ENCODE data around the gene RFPL4AL1. TPM values are rescaled to one million over a fixed set of nuclear protein-coding genes. Genes with fewer than 3 reads are reported as not detected.
"Not testable (repeated sequence)": the region's sequence is repeated elsewhere in the genome, so short reads cannot be mapped to it uniquely, and the experiment has no call there.

The RFPL4AL1 gene
- total and polyA plus RNA-seq, 3 experiments from 2014 or later = not detected

DNA sequence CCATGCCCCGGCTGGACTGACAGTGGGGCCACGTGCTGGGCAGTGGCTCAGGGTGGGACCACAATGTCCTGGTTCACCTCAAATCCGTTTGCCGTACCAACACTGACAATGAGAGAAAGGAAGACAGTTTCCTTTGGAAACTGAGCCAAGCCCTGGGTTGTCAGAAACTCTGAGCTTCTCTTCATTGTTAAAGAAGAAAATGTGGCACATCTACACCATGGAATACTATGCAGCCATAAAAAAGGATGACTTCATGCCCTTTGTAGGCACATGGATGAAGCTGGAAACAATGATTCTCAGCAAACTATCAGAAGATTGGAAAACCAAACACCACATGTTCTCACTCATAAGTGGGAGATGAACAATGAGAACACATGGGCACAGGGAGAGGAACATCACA is 12.1 kb upstream of the RFPL4AL1 start:
- H3K4me3 ChIP-seq (ENCODE audit: low read length); H3K27ac ChIP-seq (ENCODE audit: low read depth, low read length); H3K9me3 ChIP-seq (ENCODE audit: low read length); H3K4me1 ChIP-seq (ENCODE audit: insufficient read depth, low read length); H3K9me3 Mint-ChIP-seq; CTCF ChIA-PET; H3K27me3 ChIP-seq (ENCODE audit: insufficient read depth, low read length, poor library complexity, severe bottlenecking); H3K4me3 Mint-ChIP-seq; DNase-seq; H3K4me1 Mint-ChIP-seq; H3K36me3 Mint-ChIP-seq; H3K36me3 ChIP-seq (ENCODE audit: insufficient read depth, low read length); H3K27ac Mint-ChIP-seq; POLR2A ChIA-PET: not testable (repeated sequence)
- H3K27me3 Mint-ChIP-seq = peaks cover 10 to 28% of the 10 kb centered on the region in 2 donors

DNA sequence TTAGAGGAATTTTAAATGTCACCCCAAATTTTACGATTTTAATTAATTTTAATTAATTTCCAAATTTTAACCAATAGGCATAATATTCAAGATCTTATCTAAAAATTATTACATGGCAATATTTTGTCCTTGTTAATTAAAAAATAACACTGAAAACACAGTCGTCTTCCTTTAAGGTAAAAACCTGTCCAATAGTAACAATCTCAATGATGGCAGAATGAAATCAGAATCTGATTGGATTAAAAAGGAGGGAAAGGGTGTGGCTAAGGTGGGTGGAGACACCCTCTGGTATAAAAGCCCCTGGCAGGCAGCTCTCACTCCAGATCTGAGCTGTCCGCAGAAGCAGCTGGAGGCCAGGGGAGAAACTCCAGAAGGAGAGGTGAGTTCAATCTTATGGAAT is 10.1 kb upstream of the RFPL4AL1 start, which contains the start of gene RFPL4A:
Gene RFPL4A (plus strand): TSS at position 301 of the 400 bp plus-strand sequence. CDS start 2,704 bp downstream, outside the sequence.
- H3K36me3 Mint-ChIP-seq; H3K27me3 ChIP-seq (ENCODE audit: insufficient read depth, low read length, poor library complexity, severe bottlenecking); POLR2A ChIA-PET; H3K9me3 Mint-ChIP-seq; H3K4me1 Mint-ChIP-seq; H3K27ac ChIP-seq (ENCODE audit: low read depth, low read length); DNase-seq; H3K9me3 ChIP-seq (ENCODE audit: low read length); H3K27ac Mint-ChIP-seq; H3K4me3 ChIP-seq (ENCODE audit: low read length); H3K36me3 ChIP-seq (ENCODE audit: insufficient read depth, low read length); H3K4me1 ChIP-seq (ENCODE audit: insufficient read depth, low read length); H3K4me3 Mint-ChIP-seq; CTCF ChIA-PET: not testable (repeated sequence)
- H3K27me3 Mint-ChIP-seq = peaks cover 10 to 24% of the 10 kb centered on the region in 2 donors

DNA sequence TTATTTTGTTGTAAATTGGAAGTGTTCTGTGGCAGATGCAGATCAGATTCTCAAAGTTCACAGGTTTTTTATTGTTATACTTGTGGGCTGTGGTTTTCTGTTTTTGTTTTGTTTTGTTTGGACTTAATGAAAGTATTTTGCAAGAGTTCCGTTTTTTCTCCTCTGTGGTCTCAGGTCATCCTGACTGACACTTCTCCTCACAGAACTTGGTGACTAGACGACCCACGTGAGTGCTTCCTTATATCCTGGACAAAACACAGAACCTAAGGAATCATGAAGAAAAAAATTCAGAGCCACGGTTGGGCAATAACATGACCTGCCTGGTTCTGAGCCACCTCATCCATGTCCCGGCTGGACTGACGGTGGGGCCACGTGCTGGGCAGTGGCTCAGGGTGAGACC is 2.5 kb upstream of the RFPL4AL1 start:
- no peaks in the 10 kb centered on the region for H3K27me3 ChIP-seq (ENCODE audit: insufficient read depth, low read length, poor library complexity, severe bottlenecking)
- H3K4me1 ChIP-seq (ENCODE audit: insufficient read depth, low read length) = no peaks in the 10 kb centered on the region
- H3K36me3 Mint-ChIP-seq = peaks cover 0 to 2% (median 0%) of the 10 kb centered on the region in 3 donors
- DNase-seq = no peak
- no peak overlapping the region for H3K4me3 ChIP-seq (ENCODE audit: low read length)
- no peaks in the 10 kb centered on the region for H3K36me3 ChIP-seq (ENCODE audit: insufficient read depth, low read length)
- no peak overlapping the region for H3K27ac ChIP-seq (ENCODE audit: low read depth, low read length)
- peaks cover 19 to 36% of the 10 kb centered on the region in 2 donors for H3K27me3 Mint-ChIP-seq
- H3K9me3 ChIP-seq (ENCODE audit: low read length) = no peaks in the 10 kb centered on the region
- H3K27ac Mint-ChIP-seq = no peak overlapping the region
- H3K4me1 Mint-ChIP-seq = peaks cover 0 to 2% (median 0%) of the 10 kb centered on the region in 3 donors
- ChIA-PET POLR2A (no interaction called here), CTCF (no interaction called here)
- no peak overlapping the region for H3K4me3 Mint-ChIP-seq
- peaks cover 0 to 13% (median 9%) of the 10 kb centered on the region in 5 donors for H3K9me3 Mint-ChIP-seq

DNA sequence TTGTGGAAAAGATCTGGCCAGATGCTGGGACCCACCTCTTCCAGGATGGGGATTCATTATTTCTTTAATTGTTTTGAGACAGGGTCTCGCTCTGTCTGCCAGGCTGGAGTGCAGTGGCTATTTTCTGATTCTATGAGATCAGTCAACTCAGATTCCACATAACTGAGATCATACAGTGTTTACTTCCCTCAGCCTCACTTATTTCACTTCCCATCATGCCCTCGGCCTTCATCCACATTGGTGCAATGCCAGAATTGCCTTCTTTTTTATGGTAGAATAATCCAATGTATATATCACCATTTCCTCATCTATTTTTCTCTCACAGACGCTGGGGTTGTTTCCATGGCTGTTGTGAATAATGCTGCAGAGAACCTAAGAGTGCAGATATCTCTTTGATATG is 714 bp downstream of the RFPL4AL1 start:
- DNase-seq; H3K27me3 ChIP-seq (ENCODE audit: insufficient read depth, low read length, poor library complexity, severe bottlenecking); H3K4me1 Mint-ChIP-seq; CTCF ChIA-PET; H3K36me3 Mint-ChIP-seq; H3K4me3 ChIP-seq (ENCODE audit: low read length); H3K4me1 ChIP-seq (ENCODE audit: insufficient read depth, low read length); H3K27ac ChIP-seq (ENCODE audit: low read depth, low read length); H3K4me3 Mint-ChIP-seq; H3K9me3 ChIP-seq (ENCODE audit: low read length); POLR2A ChIA-PET; H3K36me3 ChIP-seq (ENCODE audit: insufficient read depth, low read length); H3K27ac Mint-ChIP-seq: not testable (repeated sequence)
- H3K27me3 Mint-ChIP-seq = peaks cover 19 to 34% of the 10 kb centered on the region in 2 donors
- H3K9me3 Mint-ChIP-seq = peaks cover 0 to 13% (median 9%) of the 10 kb centered on the region in 5 donors

DNA sequence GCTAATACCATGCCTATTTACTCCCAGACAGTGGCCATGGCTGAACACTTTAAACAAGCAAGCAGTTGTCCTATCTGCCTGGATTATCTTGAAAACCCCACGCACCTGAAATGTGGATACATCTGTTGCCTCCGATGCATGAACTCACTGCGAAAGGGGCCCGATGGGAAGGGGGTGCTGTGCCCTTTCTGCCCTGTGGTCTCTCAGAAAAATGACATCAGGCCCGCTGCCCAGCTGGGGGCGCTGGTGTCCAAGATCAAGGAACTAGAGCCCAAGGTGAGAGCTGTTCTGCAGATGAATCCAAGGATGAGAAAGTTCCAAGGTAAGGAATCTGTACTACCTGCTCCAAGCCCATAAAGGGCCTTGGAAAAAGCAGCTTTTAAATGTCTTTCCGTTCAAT is 8.6 kb downstream of the RFPL4AL1 start:
- DNase-seq = no peak
- no peaks in the 10 kb centered on the region for H3K36me3 ChIP-seq (ENCODE audit: insufficient read depth, low read length)
- ChIA-PET CTCF (no interaction called here), POLR2A (no interaction called here)
- H3K27me3 ChIP-seq (ENCODE audit: insufficient read depth, low read length, poor library complexity, severe bottlenecking) = no peaks in the 10 kb centered on the region
- Mint-ChIP-seq H3K36me3 (no peaks in the 10 kb centered on the region), H3K4me1 (no peaks in the 10 kb centered on the region), H3K27me3 (peaks cover 19 to 46% of the 10 kb centered on the region in 2 donors), H3K4me3 (no peak overlapping the region), H3K27ac (no peak overlapping the region), H3K9me3 (peaks cover 0 to 2% (median 0%) of the 10 kb centered on the region in 5 donors)
- H3K27ac ChIP-seq (ENCODE audit: low read depth, low read length) = no peak overlapping the region
- no peaks in the 10 kb centered on the region for H3K9me3 ChIP-seq (ENCODE audit: low read length)
- no peaks in the 10 kb centered on the region for H3K4me1 ChIP-seq (ENCODE audit: insufficient read depth, low read length)
- H3K4me3 ChIP-seq (ENCODE audit: low read length) = no peak overlapping the region

DNA sequence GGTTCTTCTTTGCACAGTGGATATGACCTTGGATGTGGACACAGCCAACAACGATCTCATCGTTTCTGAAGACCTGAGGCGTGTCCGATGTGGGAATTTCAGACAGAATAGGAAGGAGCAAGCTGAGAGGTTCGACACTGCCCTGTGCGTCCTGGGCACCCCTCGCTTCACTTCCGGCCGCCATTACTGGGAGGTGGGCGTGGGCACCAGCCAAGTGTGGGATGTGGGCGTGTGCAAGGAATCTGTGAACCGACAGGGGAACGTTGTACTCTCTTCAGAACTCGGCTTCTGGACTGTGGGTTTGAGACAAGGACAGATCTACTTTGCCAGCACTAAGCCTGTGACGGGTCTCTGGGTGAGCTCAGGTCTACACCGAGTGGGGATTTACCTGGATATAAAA is 9.4 kb downstream of the RFPL4AL1 start:
- ChIA-PET CTCF (no interaction called here), POLR2A (no interaction called here)
- Histone ChIP-seq H3K4me3 (ENCODE audit: low read length) (no peak overlapping the region), H3K36me3 (ENCODE audit: insufficient read depth, low read length) (no peaks in the 10 kb centered on the region), H3K9me3 (ENCODE audit: low read length) (no peaks in the 10 kb centered on the region), H3K27ac (ENCODE audit: low read depth, low read length) (no peak overlapping the region), H3K4me1 (ENCODE audit: insufficient read depth, low read length) (no peaks in the 10 kb centered on the region), H3K27me3 (ENCODE audit: insufficient read depth, low read length, poor library complexity, severe bottlenecking) (no peaks in the 10 kb centered on the region)
- H3K27ac Mint-ChIP-seq = no peak overlapping the region
- H3K4me3 Mint-ChIP-seq = no peak overlapping the region
- H3K4me1 Mint-ChIP-seq = no peaks in the 10 kb centered on the region
- no peak for DNase-seq
- H3K9me3 Mint-ChIP-seq = peaks cover 0 to 3% (median 0%) of the 10 kb centered on the region in 5 donors
- peaks cover 23 to 51% of the 10 kb centered on the region in 2 donors for H3K27me3 Mint-ChIP-seq
- no peaks in the 10 kb centered on the region for H3K36me3 Mint-ChIP-seq

DNA sequence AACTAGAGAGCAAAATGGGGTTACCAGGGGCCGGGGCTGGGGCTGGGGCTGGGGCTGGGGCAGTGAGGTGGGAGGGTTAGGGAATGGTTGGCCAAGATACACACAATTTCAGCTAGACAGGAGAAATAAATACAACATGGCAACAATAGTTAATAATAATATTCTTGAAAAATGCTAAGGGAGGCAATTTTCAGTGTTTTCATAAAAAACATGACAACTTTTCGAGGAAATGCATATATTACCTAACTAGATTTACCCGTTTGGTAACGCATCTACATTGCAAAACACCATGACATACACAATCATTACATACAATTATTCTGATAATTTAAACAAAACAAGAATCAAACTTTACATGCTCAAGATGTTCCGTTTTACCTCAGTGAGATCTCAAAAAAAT is 12.2 kb downstream of the RFPL4AL1 start:
- Mint-ChIP-seq H3K9me3 (peaks cover 0 to 3% (median 0%) of the 10 kb centered on the region in 5 donors), H3K4me3 (no peak overlapping the region), H3K27ac (no peak overlapping the region), H3K36me3 (no peaks in the 10 kb centered on the region), H3K4me1 (no peaks in the 10 kb centered on the region), H3K27me3 (peaks cover 20 to 49% of the 10 kb centered on the region in 2 donors)
- ChIA-PET CTCF (no interaction called here), POLR2A (no interaction called here)
- no peak for DNase-seq
- H3K4me3 ChIP-seq (ENCODE audit: low read length) = no peak overlapping the region
- no peaks in the 10 kb centered on the region for H3K36me3 ChIP-seq (ENCODE audit: insufficient read depth, low read length)
- no peak overlapping the region for H3K27ac ChIP-seq (ENCODE audit: low read depth, low read length)
- no peaks in the 10 kb centered on the region for H3K9me3 ChIP-seq (ENCODE audit: low read length)
- no peaks in the 10 kb centered on the region for H3K27me3 ChIP-seq (ENCODE audit: insufficient read depth, low read length, poor library complexity, severe bottlenecking)
- H3K4me1 ChIP-seq (ENCODE audit: insufficient read depth, low read length) = no peaks in the 10 kb centered on the region

DNA sequence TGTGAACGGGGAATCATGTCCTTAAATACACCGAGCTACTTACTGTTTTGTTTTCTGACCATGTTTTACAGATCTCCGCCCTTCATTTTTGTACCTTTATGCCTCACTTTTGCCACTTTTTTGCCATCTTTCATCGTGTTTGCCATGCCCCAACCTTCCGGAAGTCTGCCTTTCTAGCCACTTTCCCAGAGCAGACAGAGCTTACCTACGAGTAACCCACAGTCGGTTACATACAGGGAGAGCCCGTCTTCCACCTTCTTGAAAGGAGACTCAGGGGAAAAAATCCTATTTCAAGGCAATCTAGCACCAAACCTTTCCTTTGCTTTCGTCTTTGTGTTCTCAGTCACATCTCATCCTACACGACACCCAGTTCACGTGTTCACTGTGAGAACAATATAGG is 26.1 kb downstream of the RFPL4AL1 start:
- CTCF ChIA-PET = no interaction called here

DNA sequence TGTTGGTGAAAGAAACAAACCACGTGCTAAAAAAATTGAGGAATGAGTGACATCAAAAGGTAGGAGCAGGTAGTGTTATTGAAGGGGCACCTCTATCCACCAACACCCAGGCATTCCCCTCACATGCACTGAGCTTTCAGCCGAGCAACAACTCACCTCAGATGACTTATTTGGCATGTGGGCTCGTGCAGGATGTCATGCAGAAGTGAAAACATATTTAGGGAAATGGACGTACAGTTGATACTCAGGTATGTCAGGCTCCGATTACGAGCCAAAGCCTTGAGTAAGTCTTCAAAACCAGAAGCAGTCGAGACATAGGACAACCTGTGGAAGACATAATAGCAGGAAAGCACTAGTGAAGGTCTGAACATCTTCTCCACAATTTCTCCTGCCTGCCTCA is 32.5 kb downstream of the RFPL4AL1 start:
- CTCF ChIA-PET = no interaction called here
- Mint-ChIP-seq H3K27ac (no peak overlapping the region), H3K4me3 (no peak overlapping the region), H3K9me3 (peaks cover 0 to 34% (median 12%) of the 10 kb centered on the region in 5 donors), H3K27me3 (peaks cover 6 to 39% of the 10 kb centered on the region in 2 donors), H3K36me3 (no peaks in the 10 kb centered on the region), H3K4me1 (no peaks in the 10 kb centered on the region)
- no peaks in the 10 kb centered on the region for H3K27me3 ChIP-seq (ENCODE audit: insufficient read depth, low read length, poor library complexity, severe bottlenecking)
- no peak overlapping the region for H3K27ac ChIP-seq (ENCODE audit: low read depth, low read length)
- POLR2A ChIA-PET = no interaction called here
- no peaks in the 10 kb centered on the region for H3K4me1 ChIP-seq (ENCODE audit: insufficient read depth, low read length)
- no peaks in the 10 kb centered on the region for H3K9me3 ChIP-seq (ENCODE audit: low read length)
- no peak for DNase-seq
- no peaks in the 10 kb centered on the region for H3K36me3 ChIP-seq (ENCODE audit: insufficient read depth, low read length)
- H3K4me3 ChIP-seq (ENCODE audit: low read length) = no peak overlapping the region

More for the DNA sequence above, 26.1 kb downstream of the RFPL4AL1 start:
- Histone ChIP-seq H3K27ac (ENCODE audit: low read depth, low read length) (no peak overlapping the region), H3K9me3 (ENCODE audit: low read length) (no peaks in the 10 kb centered on the region), H3K4me3 (ENCODE audit: low read length) (no peak overlapping the region), H3K27me3 (ENCODE audit: insufficient read depth, low read length, poor library complexity, severe bottlenecking) (no peaks in the 10 kb centered on the region), H3K36me3 (ENCODE audit: insufficient read depth, low read length) (no peaks in the 10 kb centered on the region), H3K4me1 (ENCODE audit: insufficient read depth, low read length) (no peaks in the 10 kb centered on the region)
- no peak for DNase-seq
- Mint-ChIP-seq H3K4me1 (no peaks in the 10 kb centered on the region), H3K27ac (no peak overlapping the region), H3K9me3 (peaks cover 0 to 15% (median 0%) of the 10 kb centered on the region in 5 donors), H3K27me3 (peaks cover 8 to 38% of the 10 kb centered on the region in 2 donors), H3K4me3 (no peak overlapping the region), H3K36me3 (no peaks in the 10 kb centered on the region)
- POLR2A ChIA-PET = no interaction called here

All from CD8-positive, alpha-beta memory T cell (primary cell).